IMR-90 (cell line): ENCODE measurements around the gene MYEOV. TPM values are rescaled to one million over a fixed set of nuclear protein-coding genes. Genes with fewer than 3 reads are reported as not detected.

Source experiments
- ATAC-seq: fragments of 200-7000 bp; cut with Tn5 transposase; 2 replicates; pipeline ENCODE4 v1.9.1; 2020; ENCODE audit warnings: low read depth, mild to moderate bottlenecking, moderate library complexity
- BruUV-seq: library from RNA; stranded (reverse); fragments of 400-500 nt; replicated peaks from 2 replicates; lab custom pipeline; 2021; lab: Mats Ljungman, UMichigan
- CTCF ChIA-PET: fragments of 300-600 bp; formaldehyde crosslinking; extraction: SDS; loops from one replicate; lab custom pipeline; 2021; ENCODE audit warnings: antibody characterized with exemption; lab: Yijun Ruan, JAX
- POLR2A ChIA-PET: fragments of 300-600 bp; sonication (Branson Sonifier 250); formaldehyde crosslinking; loops from one replicate; lab custom pipeline; 2022; ENCODE audit warnings: antibody characterized with exemption; ENCODE audit not compliant: unreplicated experiment; lab: Charles Lee
- DNase-seq: peaks from one replicate; pipeline ENCODE4 v3.0.0; 2013
- H2AFZ ChIP-seq: replicated peaks from 2 replicates; pipeline ENCODE3; 2013; ENCODE audit warnings: low read length, mild to moderate bottlenecking; ENCODE audit not compliant: poor library complexity
- H2AK5ac ChIP-seq: 2 replicates; pipeline ENCODE4 v1.6.1; 2013; ENCODE audit warnings: low read depth, low read length, inconsistent platforms
- H2AK9ac ChIP-seq: replicated peaks from 2 replicates; pipeline ENCODE3; 2013; ENCODE audit warnings: mild to moderate bottlenecking, low read depth, low read length, moderate library complexity; ENCODE audit not compliant: poor library complexity
- H2BK120ac ChIP-seq: 2 replicates; pipeline ENCODE4 v1.6.1; 2013; ENCODE audit warnings: low read depth, low read length, inconsistent platforms
- H2BK15ac ChIP-seq: 3 replicates; pipeline ENCODE4 v1.6.1; 2013; ENCODE audit warnings: low read depth, low read length, inconsistent platforms
- H2BK20ac ChIP-seq: 2 replicates; pipeline ENCODE4 v1.6.1; 2013; ENCODE audit warnings: low read depth, mild to moderate bottlenecking, inconsistent platforms, low read length, moderate library complexity
- H2BK5ac ChIP-seq: 2 replicates; pipeline ENCODE4 v1.6.1; 2013; ENCODE audit warnings: mild to moderate bottlenecking, low read depth, low read length, inconsistent platforms; ENCODE audit not compliant: poor library complexity, severe bottlenecking
- H3K14ac ChIP-seq: replicated peaks from 2 replicates; pipeline ENCODE4 v1.6.1; 2013; ENCODE audit warnings: low read depth, low read length, inconsistent platforms
- H3K18ac ChIP-seq: 2 replicates; pipeline ENCODE4 v1.6.1; 2013; ENCODE audit warnings: low read depth, low read length, control low read depth
- H3K23ac ChIP-seq: 2 replicates; pipeline ENCODE4 v1.6.1; 2013; ENCODE audit warnings: low read depth, low read length, inconsistent platforms
- H3K27ac ChIP-seq: 2 replicates; pipeline ENCODE4 v1.5.1; 2013; ENCODE audit warnings: mild to moderate bottlenecking, control low read depth, low read length; ENCODE audit not compliant: insufficient read depth
- H3K27me3 ChIP-seq: 2 replicates; pipeline ENCODE4 v1.6.1; 2013; ENCODE audit warnings: low read length; ENCODE audit not compliant: control insufficient read depth, insufficient read depth
- H3K36me3 ChIP-seq: 2 replicates; pipeline ENCODE4 v1.6.1; 2013; ENCODE audit warnings: low read length, mixed read lengths; ENCODE audit not compliant: control insufficient read depth, insufficient read depth
- H3K4ac ChIP-seq: 2 replicates; pipeline ENCODE4 v1.6.1; 2013; ENCODE audit warnings: low read depth, low read length, inconsistent platforms
- H3K4me1 ChIP-seq: 2 replicates; pipeline ENCODE4 v1.6.1; 2013; ENCODE audit warnings: low read length, mixed read lengths; ENCODE audit not compliant: control insufficient read depth, insufficient read depth
- H3K4me2 ChIP-seq: 2 replicates; pipeline ENCODE4 v1.6.1; 2013; ENCODE audit warnings: low read depth, mild to moderate bottlenecking, control low read depth, low read length, moderate library complexity
- H3K4me3 ChIP-seq: 2 replicates; pipeline ENCODE4 v1.5.1; 2013; ENCODE audit warnings: low read depth, mild to moderate bottlenecking, control low read depth, low read length, moderate library complexity; ENCODE audit not compliant: insufficient read depth
- H3K56ac ChIP-seq: 2 replicates; pipeline ENCODE4 v1.6.1; 2013; ENCODE audit warnings: low read length, inconsistent platforms; ENCODE audit not compliant: insufficient read depth; ENCODE audit errors: extremely low read depth
- H3K79me1 ChIP-seq, 2 experiments: 2 replicates each; pipeline ENCODE4 v1.6.1; 2013; ENCODE audit warnings: low read length in 2 of 2, inconsistent platforms in 1 of 2, low read depth in 1 of 2
- H3K9ac ChIP-seq: 2 replicates; pipeline ENCODE4 v1.6.1; 2013; ENCODE audit warnings: low read depth, low read length, control low read depth
- H3K9me1 ChIP-seq: 2 replicates; pipeline ENCODE4 v1.6.1; 2013; ENCODE audit warnings: low read length, inconsistent platforms; ENCODE audit not compliant: insufficient read depth
- H3K9me3 ChIP-seq: 2 replicates; pipeline ENCODE4 v1.6.1; 2013; ENCODE audit warnings: low read length; ENCODE audit not compliant: control insufficient read depth, insufficient read depth
- H4K20me1 ChIP-seq: 2 replicates; pipeline ENCODE4 v1.6.1; 2013; ENCODE audit warnings: low read length, inconsistent platforms; ENCODE audit not compliant: insufficient read depth
- H4K5ac ChIP-seq: 2 replicates; pipeline ENCODE4 v1.6.1; 2013; ENCODE audit warnings: mild to moderate bottlenecking, low read depth, low read length, control low read depth
- H4K8ac ChIP-seq, 2 experiments: 2 replicates each; pipeline ENCODE4 v1.6.1; 2013; ENCODE audit warnings: low read depth in 2 of 2, low read length in 2 of 2, control low read depth in 1 of 2, inconsistent platforms in 1 of 2
- H4K91ac ChIP-seq: 2 replicates; pipeline ENCODE4 v1.6.1; 2013; ENCODE audit warnings: low read depth, low read length, inconsistent platforms; ENCODE audit not compliant: insufficient read depth
- BHLHE40 ChIP-seq: fragments of 150-350 bp; IDR thresholded peaks from 2 replicates; pipeline ENCODE4 v1.6.1; 2016; ENCODE audit warnings: mild to moderate bottlenecking, low read depth, low read length
- CHD1 ChIP-seq: IDR thresholded peaks from 2 replicates; pipeline ENCODE4 v1.6.1; 2012; ENCODE audit warnings: low read depth, low read length, improper control_type of control experiment
- FOS ChIP-seq: fragments of 150-350 bp; IDR thresholded peaks from 2 replicates; pipeline ENCODE4 v1.6.1; 2016; ENCODE audit warnings: low read depth, low read length
- MAFK ChIP-seq: IDR thresholded peaks from 2 replicates; pipeline ENCODE4 v1.6.1; 2012; ENCODE audit warnings: low read depth, low read length, improper control_type of control experiment
- MAZ ChIP-seq: IDR thresholded peaks from 2 replicates; pipeline ENCODE4 v1.6.1; 2012; ENCODE audit warnings: low read depth, mild to moderate bottlenecking, low read length, improper control_type of control experiment, moderate library complexity, borderline replicate concordance
- MXI1 ChIP-seq: IDR thresholded peaks from 2 replicates; pipeline ENCODE4 v1.6.1; 2012; ENCODE audit warnings: low read depth, mild to moderate bottlenecking, low read length, moderate library complexity, borderline replicate concordance
- NFE2L2 ChIP-seq: fragments of 150-350 bp; IDR thresholded peaks from 2 replicates; pipeline ENCODE4 v1.6.1; 2016; ENCODE audit warnings: low read depth, mild to moderate bottlenecking, low read length
- POLR2A ChIP-seq: IDR thresholded peaks from 2 replicates; pipeline ENCODE4 v1.6.1; 2012; ENCODE audit warnings: mild to moderate bottlenecking, low read depth, low read length
- RAD21 ChIP-seq: IDR thresholded peaks from 2 replicates; pipeline ENCODE4 v1.6.1; 2012; ENCODE audit warnings: low read length, improper control_type of control experiment
- RFX5 ChIP-seq: IDR thresholded peaks from 2 replicates; pipeline ENCODE4 v1.8.0; 2012; ENCODE audit warnings: low read depth, mild to moderate bottlenecking, low read length, moderate library complexity
- SMC3 ChIP-seq: fragments of 150-350 bp; IDR thresholded peaks from 2 replicates; pipeline ENCODE4 v1.6.1; 2016; ENCODE audit warnings: low read depth, mild to moderate bottlenecking, antibody characterized with exemption, low read length, moderate library complexity
- USF2 ChIP-seq: fragments of 150-350 bp; IDR thresholded peaks from 2 replicates; pipeline ENCODE4 v1.6.1; 2017; ENCODE audit warnings: mild to moderate bottlenecking, antibody characterized with exemption, low read length, low read depth
- WGBS, 2 experiments: methylation state at CpG; one replicate each; pipeline versions ENCODE4 v1.1.5 to v1.1.7; 2013; ENCODE audit warnings: missing lambda C conversion rate in 2 of 2; ENCODE audit not compliant: insufficient read length in 1 of 2; ENCODE audit errors: extremely low coverage in 2 of 2; 5-methylcytosine and 5-hydroxymethylcytosine counted together
- dilution Hi-C: fragments of 300-500 bp; cut with HindIII; formaldehyde crosslinking; loops from one replicate; pipeline ENCODE4 v1.14.3; 2018; ENCODE audit warnings: low sequenced_read_pairs; ENCODE audit not compliant: unreplicated experiment
- in situ Hi-C: fragments of 300-500 bp; cut with MboI; formaldehyde crosslinking; loops from 3 replicates; pipeline ENCODE4 v1.14.3; 2019; ENCODE audit warnings: low sequenced_read_pairs, inconsistent platforms, mixed read lengths
- intact Hi-C: fragments of 100-400 bp; cut with micrococcal nuclease; formaldehyde crosslinking; loops from 2 replicates; pipeline ENCODE4 v1.10.0; 2022
- polyA plus RNA-seq, 3 experiments: library from polyadenylated mRNA; depleted of rRNA; stranded (reverse); fragments of >200 nt; gene quantifications; 2 replicates each; pipeline ENCODE4 v1.2.3, GENCODE V29; 2012; ENCODE audit warnings: low replicate concordance in 1 of 3
- total RNA-seq: library from RNA; depleted of rRNA; stranded (reverse); fragments of >200 nt; gene quantifications from 2 replicates; pipeline ENCODE4 v1.2.3, GENCODE V29; 2012

The MYEOV gene
- total and polyA plus RNA-seq, 2 of the 4 experiments (the other 2 are of a cell fraction): 5.8 to 6.8 TPM

- TF ChIP-seq MAFK (no peak), POLR2A (no peak)
Measured at GRCh38 chr11:69300120-69301060, 6.4 kb downstream of the MYEOV start (continued).

GRCh38 chr11:69301081-69301454, 7.1 kb downstream of the MYEOV start:
- peak overlapping the region; percentile 81; the same call in 1 of the 2 replicates for H3K23ac ChIP-seq
- peak overlapping the region; percentile 36; the same call in 1 of the 2 replicates for H3K18ac ChIP-seq
- peak overlapping the region; percentile 98 for H4K91ac ChIP-seq
- peak overlapping the region; percentile 60 for H3K27ac ChIP-seq
- no peak overlapping the region for H3K4me2 ChIP-seq
- no peaks in the 10 kb centered on the region for H3K9me3 ChIP-seq
- ATAC-seq (no peak), DNase-seq (no peak)
- no peak overlapping the region for H3K9ac ChIP-seq
- H2BK20ac ChIP-seq: peak overlapping the region; percentile 100
- no peaks in the 10 kb centered on the region for H3K27me3 ChIP-seq
- H2AK9ac ChIP-seq: peak overlapping the region; percentile 93
- H3K14ac ChIP-seq: peak overlapping the region; percentile 74
- H2AK5ac ChIP-seq: peak overlapping the region; percentile 99
- POLR2A ChIA-PET: no interaction called here
- peaks cover 38% of the 10 kb centered on the region for H3K9me1 ChIP-seq
- CTCF ChIA-PET: interaction anchor here (0.6 kb wide), 1 partner anchor 827 kb away, joined by 3 read pairs; no protein-coding TSS in a partner anchor
- H3K4me3 ChIP-seq: no peak overlapping the region
- no peak for TF ChIP-seq RAD21
- no peak for TF ChIP-seq FOS
- TF ChIP-seq RFX5: no peak
- TF ChIP-seq NFE2L2: no peak
- TF ChIP-seq CHD1: no peak
- TF ChIP-seq MAZ: no peak
- no peak for TF ChIP-seq BHLHE40
- TF ChIP-seq SMC3: no peak
- TF ChIP-seq MXI1: no peak
- no peak for TF ChIP-seq USF2
- peak overlapping the region; percentile 72 for H3K56ac ChIP-seq
- peak overlapping the region; percentile 99 for H2BK120ac ChIP-seq
- BruUV-seq: no TSS peak
- H2BK5ac ChIP-seq: peak overlapping the region; percentile 97
- H3K4me1 ChIP-seq: peaks cover 55% of the 10 kb centered on the region
- intact Hi-C loops: loop anchor here (1.0 kb wide), 1 partner anchor 196 kb away; no protein-coding TSS in a partner anchor
- in situ Hi-C loops: loop anchor here (5.0 kb wide), 1 partner anchor 341 kb away; the partner anchor contains the start of gene CCND1
- H3K36me3 ChIP-seq: no peaks in the 10 kb centered on the region
- H4K8ac ChIP-seq: peak overlapping the region; percentile 95 to 97
- H3K4ac ChIP-seq: peak overlapping the region; percentile 100
- no peaks in the 10 kb centered on the region; the same call in 1 of the 2 replicates for H4K20me1 ChIP-seq
- H2AFZ ChIP-seq: no peak overlapping the region
- WGBS, 2 experiments: 100% methylated on average over 4 of the region's 11 CpGs; no CpG with 5 or more reads in 1 of the 2 experiments
- no peak overlapping the region; the same call in 1 of the 2 replicates for H4K5ac ChIP-seq
- peak overlapping the region; percentile 91; the same call in 2 of the 3 replicates for H2BK15ac ChIP-seq
- H3K79me1 ChIP-seq: peaks cover 12 to 80% of the 10 kb centered on the region in 2 experiments; a peak in 3 of 4 replicates
- dilution Hi-C loops: no loop called here
